Hepatocyte (in vitro differentiated cells): ENCODE measurements around the gene KLHL18.
"Not testable (repeated sequence)": the region's sequence is repeated elsewhere in the genome, so short reads cannot be mapped to it uniquely, and the experiment has no call there.

Experiments
- EZH2 ChIP-seq: fragments of 200-600 bp; sonication (generic); IDR thresholded peaks from 2 replicates; pipeline ENCODE4 v1.6.1; 2016; ENCODE audit warnings: antibody characterized with exemption, mild to moderate bottlenecking, borderline replicate concordance
- EZH2phosphoT487 ChIP-seq: fragments of 200-600 bp; sonication (generic); IDR thresholded peaks from one replicate; pipeline ENCODE4 v1.6.1; 2018; ENCODE audit warnings: antibody characterized with exemption, mild to moderate bottlenecking, low read depth, moderate library complexity; ENCODE audit not compliant: unreplicated experiment, severe bottlenecking
- TF ChIP-seq, protein P1 (sequence below): fragments of 200-600 bp; sonication (generic); IDR thresholded peaks from 2 replicates; pipeline ENCODE4 v1.5.1; 2016; ENCODE audit warnings: antibody characterized with exemption, mild to moderate bottlenecking; ENCODE audit not compliant: poor library complexity

DNA sequence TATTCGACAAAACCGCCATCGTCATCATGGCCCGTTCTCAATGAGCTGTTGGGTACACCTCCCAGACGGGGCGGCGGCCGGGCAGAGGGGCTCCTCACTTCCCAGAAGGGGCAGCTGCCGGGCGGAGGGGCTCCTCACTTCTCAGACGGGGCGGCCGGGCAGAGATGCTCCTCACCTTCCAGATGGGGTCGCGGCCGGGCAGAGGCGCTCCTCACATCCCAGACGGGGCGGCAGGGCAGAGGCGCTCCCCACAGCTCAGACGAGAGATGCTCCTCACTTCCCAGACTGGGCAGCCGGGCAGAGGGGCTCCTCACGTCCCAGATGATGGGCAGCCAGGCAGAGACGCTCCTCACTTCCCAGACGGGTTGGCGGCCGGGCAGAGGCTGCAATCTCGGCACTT lies 26.5 kb downstream of the KLHL18 start:
- TF ChIP-seq, protein P1, sequence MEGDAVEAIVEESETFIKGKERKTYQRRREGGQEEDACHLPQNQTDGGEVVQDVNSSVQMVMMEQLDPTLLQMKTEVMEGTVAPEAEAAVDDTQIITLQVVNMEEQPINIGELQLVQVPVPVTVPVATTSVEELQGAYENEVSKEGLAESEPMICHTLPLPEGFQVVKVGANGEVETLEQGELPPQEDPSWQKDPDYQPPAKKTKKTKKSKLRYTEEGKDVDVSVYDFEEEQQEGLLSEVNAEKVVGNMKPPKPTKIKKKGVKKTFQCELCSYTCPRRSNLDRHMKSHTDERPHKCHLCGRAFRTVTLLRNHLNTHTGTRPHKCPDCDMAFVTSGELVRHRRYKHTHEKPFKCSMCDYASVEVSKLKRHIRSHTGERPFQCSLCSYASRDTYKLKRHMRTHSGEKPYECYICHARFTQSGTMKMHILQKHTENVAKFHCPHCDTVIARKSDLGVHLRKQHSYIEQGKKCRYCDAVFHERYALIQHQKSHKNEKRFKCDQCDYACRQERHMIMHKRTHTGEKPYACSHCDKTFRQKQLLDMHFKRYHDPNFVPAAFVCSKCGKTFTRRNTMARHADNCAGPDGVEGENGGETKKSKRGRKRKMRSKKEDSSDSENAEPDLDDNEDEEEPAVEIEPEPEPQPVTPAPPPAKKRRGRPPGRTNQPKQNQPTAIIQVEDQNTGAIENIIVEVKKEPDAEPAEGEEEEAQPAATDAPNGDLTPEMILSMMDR = not testable (repeated sequence)
- not testable (repeated sequence) for TF ChIP-seq EZH2, EZH2phosphoT487
